Activated CD8-positive, alpha-beta memory T cell treated with anti-CD3 and anti-CD28 coated beads for 1 hour (primary cell): Measurements from ENCODE around the gene GH1.
"Not testable (repeated sequence)": the region's sequence is repeated elsewhere in the genome, so short reads cannot be mapped to it uniquely, and the experiment has no call there.

ENCODE experiments used
- DNase-seq, 2 donors: peaks; one replicate each; pipeline ENCODE4 v3.0.0-alpha.2; 2020; ENCODE audit warnings: low read depth in 1 of 2; ENCODE audit errors: extremely low read depth in 1 of 2

Gene GH1

DNA sequence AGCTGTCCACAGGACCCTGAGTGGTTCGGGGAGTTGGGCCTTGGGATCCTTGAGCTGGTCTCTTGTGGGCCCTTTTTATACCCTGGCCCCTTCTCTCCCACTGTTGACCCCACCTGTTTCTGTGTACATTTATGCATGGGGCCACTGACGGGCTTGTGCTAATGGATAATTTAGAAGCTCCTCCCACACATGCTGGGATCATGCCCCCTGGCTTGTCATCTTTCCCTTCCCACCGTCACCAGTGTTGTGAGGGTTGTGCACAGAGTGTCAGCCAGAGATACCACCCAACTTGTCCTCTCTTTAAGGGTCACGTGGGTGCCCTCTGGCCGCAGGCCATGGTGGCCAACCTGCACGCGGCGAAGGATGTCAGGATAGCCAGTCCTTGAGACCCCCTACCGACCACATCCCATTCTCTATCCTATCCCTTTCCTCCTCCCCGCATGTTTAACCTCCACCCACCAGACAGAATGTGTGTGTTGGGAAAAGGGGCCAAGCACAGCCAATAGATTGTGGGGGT, at the start of gene GH1:
TSS of gene GH1 (minus strand) at position 51 of the 517 bp plus-strand sequence. CDS start 63 bp downstream, outside the sequence.
- DNase-seq: not testable (repeated sequence)

- DNase-seq: no peak
These were observed 49.3 kb upstream of the GH1 start for GRCh38 chr17:63967953-63968352.

GRCh38 chr17:63966646-63967264, 48.1 kb upstream of the GH1 start:
- DNase-seq: no peak

- DNase-seq: no peak
These were observed 44.5 kb upstream of the GH1 start for GRCh38 chr17:63963123-63963522.

DNA sequence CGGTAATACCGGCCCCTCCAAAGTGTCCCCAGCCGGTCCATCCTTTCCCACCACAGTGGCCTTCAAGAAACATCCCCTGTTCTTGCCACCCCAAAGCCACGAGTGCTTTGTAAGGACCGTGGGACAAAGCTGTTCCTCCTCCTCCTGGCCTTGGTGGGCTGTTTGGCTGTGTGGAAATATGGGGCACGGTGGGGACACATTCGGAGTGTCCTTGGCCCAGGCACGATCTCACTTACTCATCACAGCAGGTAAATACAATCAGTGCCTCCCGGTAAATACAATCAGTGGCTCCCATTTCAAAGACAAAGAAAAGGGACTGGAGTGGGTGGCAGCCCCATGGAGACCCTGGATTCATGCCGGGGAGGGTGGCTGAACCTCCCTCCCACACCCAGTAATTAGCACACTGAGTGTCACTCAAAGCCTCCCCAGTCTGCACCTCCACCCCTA, 43.7 kb upstream of the GH1 start:
- DNase-seq: no peak

- no peak for DNase-seq
These were observed 42.9 kb upstream of the GH1 start for GRCh38 chr17:63961355-63962212.

DNA sequence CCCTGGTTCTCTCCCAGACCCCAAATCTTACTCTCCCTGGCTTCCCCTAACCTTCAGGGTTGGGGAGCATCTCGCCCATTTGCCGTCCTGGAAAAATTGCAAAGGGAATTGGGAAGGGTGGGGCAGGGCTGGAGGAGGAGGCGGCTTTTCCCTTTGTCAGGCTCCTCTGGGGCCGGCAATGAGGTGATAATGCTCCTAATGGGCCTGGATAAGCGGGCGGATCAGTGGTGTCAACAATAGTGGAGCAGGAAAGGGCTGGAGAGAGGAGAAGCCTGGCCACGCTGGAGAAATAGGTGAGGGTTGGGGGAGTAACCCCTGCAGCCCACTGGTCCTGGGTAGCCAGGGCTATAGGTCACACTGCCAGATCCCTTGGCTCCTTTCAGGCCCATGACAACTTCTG, 41.8 kb upstream of the GH1 start:
- DNase-seq: no peak

DNA sequence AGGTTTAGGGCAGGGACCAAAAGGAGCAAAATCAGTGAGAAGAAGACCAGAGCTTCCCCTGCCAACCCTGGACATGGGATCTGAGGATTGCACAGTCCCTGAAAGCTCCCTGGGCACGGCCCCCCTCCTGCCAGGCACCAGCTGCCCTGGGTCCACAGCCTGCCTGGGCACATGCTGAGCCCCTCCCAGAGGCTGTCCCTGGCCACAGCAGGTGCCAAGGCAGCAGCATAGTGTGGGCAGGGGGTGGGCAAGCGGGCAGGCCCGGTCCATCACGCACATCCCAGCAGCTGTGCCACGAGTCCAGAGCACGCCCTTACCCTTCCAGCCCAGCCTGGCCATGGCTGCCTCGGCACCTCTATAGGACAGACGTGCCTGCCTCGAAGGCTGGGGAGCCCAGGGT, 41.4 kb upstream of the GH1 start:
- no peak for DNase-seq

- DNase-seq: no peak
These were observed 37.8 kb upstream of the GH1 start for GRCh38 chr17:63956296-63956920.

DNA sequence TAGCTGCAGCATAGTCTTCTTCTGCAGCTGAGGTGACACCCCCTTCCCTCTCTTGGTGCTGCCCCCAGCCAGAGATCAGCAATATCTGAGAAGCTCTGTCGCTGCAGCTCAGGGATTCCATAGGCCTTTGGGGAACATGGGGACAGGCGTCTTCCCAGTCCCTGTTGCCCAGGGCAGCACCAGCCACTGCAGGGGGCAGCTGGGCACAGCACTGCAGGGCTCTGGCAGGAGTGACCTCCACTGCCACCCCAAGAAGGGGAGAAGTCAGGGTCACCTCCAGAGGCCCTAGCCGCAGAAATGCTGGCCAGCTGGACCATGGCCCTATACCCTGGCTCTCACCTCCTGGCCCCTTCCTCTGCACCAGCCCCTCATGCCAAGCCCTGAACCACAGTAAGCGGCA, 37.2 kb upstream of the GH1 start:
- no peak for DNase-seq

DNA sequence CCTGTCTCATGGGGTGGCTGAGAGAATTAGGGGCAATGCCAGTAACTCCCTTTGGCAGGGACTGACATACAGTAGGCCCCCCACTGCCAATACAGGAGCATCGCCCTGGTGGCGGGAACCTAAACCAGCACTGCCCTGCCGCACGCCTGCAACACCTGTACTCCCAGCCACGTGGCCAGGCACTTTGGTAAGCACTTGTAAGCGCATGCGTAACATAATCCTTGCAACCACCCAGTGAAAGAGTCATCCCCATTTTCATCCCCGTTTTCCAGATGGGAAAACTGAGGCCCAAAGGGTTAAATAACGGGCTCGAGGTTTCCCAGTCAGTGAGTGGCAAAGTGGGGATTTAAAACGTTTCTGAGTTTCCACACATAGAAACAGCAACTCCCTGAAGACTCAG, 36.6 kb upstream of the GH1 start:
- no peak for DNase-seq

DNA sequence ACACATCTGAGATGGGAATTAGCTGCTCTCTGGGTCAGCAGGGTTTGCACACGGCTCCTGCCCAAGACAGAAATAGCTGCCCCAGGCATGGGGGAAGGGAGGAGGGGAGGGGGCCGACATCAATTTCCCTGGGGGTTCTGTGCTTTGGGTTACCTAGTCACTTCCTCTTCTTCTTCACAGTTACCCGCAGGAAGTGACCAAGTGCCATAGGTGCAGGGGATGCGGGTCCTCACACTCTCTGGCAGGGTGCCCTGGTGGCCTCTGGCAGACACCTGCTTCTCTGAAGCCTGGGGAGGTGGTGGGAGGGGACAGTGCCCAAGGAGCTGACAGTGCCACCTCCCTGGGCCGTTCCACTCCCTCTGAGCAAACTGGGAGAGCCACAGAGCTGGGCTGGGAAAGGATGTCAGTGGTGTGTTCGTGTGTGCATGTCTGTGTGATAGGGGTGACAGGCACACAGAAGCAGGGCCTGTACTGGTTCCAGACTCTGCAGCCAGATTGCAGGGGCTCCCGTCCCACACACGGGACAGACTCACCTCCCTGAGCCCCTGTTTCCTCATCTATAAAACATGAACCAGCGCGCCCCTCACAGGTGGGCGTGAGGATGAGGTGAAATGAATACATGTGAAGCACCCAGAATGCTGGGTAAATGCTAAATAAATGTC, 35.9 kb upstream of the GH1 start:
- no peak for DNase-seq

- DNase-seq: no peak
These were observed 32.6 kb upstream of the GH1 start for GRCh38 chr17:63950940-63951907.

DNA sequence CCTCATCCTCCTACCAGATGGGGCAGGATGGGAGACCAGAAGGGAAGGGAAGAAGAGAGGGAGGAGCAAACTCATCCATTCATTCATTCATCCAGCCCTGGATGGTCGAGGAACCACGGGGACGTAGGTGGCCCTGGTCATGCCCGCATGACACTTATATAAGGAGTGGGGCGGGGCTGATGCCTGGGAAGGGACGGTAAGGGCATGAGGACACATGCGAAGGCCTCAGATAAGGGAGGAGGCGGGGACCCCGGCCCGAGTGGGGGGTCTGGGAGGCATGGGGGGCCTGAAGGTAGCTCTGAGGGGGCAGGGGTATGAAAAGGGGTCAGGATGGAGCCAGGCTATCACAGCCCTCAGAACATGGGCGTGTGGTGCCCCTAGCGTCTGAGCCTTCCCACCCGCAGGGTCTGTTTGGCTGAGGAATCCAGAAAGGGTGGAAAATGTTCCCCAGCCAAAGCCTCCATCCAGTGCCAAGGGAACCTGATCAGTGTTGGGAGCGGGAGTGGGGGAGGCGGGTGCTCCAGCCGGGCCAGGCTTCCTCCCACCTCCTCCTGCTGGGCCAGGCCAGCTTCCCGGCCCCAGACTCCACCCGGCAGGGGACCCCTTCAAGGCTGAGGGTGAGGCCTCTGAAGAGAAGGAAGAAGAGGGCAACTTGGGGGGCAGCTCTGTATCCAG, 31.1 kb upstream of the GH1 start:
- DNase-seq: no peak

DNA sequence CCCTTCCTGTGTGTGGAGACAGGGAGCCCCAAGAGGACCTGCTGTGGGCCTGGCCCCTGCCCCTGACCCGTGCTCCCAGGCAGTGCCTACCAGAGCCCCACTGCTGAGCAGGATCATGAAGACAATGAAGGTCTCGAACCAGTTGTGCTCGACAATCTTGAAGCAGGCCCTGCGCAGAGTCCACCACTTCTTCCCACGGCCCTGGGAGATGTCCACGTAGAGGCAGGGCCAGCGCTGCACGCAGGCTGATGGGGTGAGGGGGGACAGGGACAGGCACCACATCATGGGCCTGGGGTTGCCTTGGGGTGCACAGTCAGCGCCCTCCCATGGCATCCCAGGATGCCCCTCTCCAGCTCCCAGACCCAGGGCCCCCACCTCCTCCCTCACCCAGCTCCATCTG, 29.9 kb upstream of the GH1 start:
- no peak for DNase-seq

GRCh38 chr17:63947711-63948330, 29.2 kb upstream of the GH1 start:
- no peak for DNase-seq

- peak in 1 of 2 donors; percentile 28 for DNase-seq
These were observed 28.1 kb upstream of the GH1 start for GRCh38 chr17:63946440-63947363.
